ENCODE results near the gene BORCS5.
A peak's percentile ranks its signal among the peaks of the same experiment; 100 is the strongest.

The BORCS5 gene

DNA sequence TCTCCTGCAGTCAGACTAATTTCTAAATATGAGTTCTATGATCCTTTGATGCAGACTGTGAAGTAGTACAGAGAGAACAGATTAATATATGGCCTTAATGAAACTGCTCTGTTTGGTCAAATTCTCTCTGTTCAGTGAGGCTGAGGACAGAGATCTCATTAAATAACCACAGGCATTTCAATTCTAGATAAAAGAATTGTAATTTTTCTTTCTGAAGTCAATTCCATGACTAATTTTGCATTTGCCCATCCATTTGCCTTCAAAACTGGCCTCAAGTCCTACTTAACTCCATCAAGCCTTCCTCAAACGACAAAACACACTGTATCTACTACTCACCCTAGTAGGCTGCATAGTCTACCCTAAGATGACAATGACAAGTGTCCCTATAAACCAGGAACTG lies 138.7 kb downstream of the BORCS5 start:
- TF ChIP-seq ZBTB7A (IDR thresholded peaks at IDR 0.05; ENCODE audit: low read depth): no peak
- TF ChIP-seq FOXM1 (IDR thresholded peaks at IDR 0.05; ENCODE audit: borderline replicate concordance, low read depth): no peak
- no peak for TF ChIP-seq NFIC (IDR thresholded peaks at IDR 0.05)
- no peak for TF ChIP-seq TCF12 (IDR thresholded peaks at IDR 0.05; ENCODE audit: low read depth)
- TF ChIP-seq MAX (IDR thresholded peaks at IDR 0.05): no peak
- TF ChIP-seq YY1 (IDR thresholded peaks at IDR 0.05; ENCODE audit: low read depth): no peak
- no peak for TF ChIP-seq EGR1 (IDR thresholded peaks at IDR 0.05)
- no peak for TF ChIP-seq CREB1 (IDR thresholded peaks at IDR 0.05; ENCODE audit: low read depth)
- TF ChIP-seq TAF1 (IDR thresholded peaks at IDR 0.05; ENCODE audit: low read depth): no peak
- TF ChIP-seq CEBPB (IDR thresholded peaks at IDR 0.05): no peak
- no peak for TF ChIP-seq TEAD4 (IDR thresholded peaks at IDR 0.05)
- no peak for TF ChIP-seq REST (IDR thresholded peaks at IDR 0.05; ENCODE audit: low read depth)
- no peak for TF ChIP-seq USF1 (IDR thresholded peaks at IDR 0.05)
- no peak for TF ChIP-seq EP300 (IDR thresholded peaks at IDR 0.05; ENCODE audit: borderline replicate concordance)
- no peak for TF ChIP-seq RAD21 (IDR thresholded peaks at IDR 0.05; ENCODE audit: low read depth)

DNA sequence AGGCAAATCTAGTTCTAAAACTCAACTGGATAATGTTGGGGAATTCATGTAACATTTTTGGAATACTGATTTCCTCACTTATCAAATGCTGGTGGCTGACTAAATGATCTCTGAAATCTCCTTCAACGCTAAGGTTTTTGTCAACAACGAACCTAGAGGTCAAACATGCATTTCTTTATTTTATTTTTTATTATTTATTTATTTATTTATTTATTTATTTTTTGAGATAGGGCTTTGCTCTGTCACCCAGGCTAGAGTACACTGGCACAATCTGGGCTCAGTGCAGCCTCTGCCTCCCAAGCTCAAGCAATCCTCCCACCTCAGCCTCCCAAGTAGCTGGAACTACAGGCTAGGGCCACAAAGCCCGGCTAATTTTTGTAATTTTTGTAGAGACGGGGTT lies 141.3 kb downstream of the BORCS5 start:
- no peak for TF ChIP-seq CEBPB (IDR thresholded peaks at IDR 0.05)
- no peak for TF ChIP-seq TAF1 (IDR thresholded peaks at IDR 0.05; ENCODE audit: low read depth)
- TF ChIP-seq USF1 (IDR thresholded peaks at IDR 0.05): no peak
- TF ChIP-seq CREB1 (IDR thresholded peaks at IDR 0.05; ENCODE audit: low read depth): no peak
- TF ChIP-seq EP300 (IDR thresholded peaks at IDR 0.05; ENCODE audit: borderline replicate concordance): no peak
- TF ChIP-seq RAD21 (IDR thresholded peaks at IDR 0.05; ENCODE audit: low read depth): no peak
- no peak for TF ChIP-seq TEAD4 (IDR thresholded peaks at IDR 0.05)
- no peak for TF ChIP-seq FOXM1 (IDR thresholded peaks at IDR 0.05; ENCODE audit: borderline replicate concordance, low read depth)
- no peak for TF ChIP-seq EGR1 (IDR thresholded peaks at IDR 0.05)
- TF ChIP-seq ZBTB7A (IDR thresholded peaks at IDR 0.05; ENCODE audit: low read depth): no peak
- no peak for TF ChIP-seq MAX (IDR thresholded peaks at IDR 0.05)
- TF ChIP-seq NFIC (IDR thresholded peaks at IDR 0.05): no peak
- TF ChIP-seq YY1 (IDR thresholded peaks at IDR 0.05; ENCODE audit: low read depth): no peak
- no peak for TF ChIP-seq TCF12 (IDR thresholded peaks at IDR 0.05; ENCODE audit: low read depth)
- TF ChIP-seq REST (IDR thresholded peaks at IDR 0.05; ENCODE audit: low read depth): no peak

DNA sequence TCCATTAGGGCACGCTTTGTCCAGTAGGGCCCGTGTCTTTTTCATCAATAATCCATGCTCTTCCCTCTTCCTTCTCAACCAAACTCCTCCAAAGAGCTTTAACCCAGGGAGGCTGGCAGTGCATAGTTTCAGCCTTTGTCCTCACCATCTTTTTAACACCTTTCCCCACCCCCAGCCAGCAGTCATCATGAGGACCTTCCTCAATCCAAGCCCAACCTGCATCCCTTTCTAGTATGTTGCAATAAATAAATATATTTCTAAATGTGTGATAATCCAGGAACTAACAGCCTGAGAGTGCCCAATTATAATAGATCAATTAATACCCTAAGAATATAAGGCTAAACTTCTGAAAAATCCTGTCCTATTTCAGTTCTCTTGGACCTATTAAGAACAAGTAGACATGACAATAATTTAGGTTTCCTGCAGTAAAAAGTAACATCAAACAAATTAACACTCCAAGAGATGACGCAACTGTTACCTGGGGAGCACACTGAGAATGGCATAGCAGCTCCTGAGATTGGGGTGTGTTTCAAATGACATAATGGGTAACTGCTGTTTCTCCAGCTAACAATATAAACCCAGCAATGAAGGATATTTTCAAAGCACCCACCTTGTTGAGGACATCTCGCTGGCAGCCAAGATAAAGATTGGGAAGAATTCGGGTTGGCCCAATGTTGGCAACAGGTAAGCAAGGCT lies 143.2 kb downstream of the BORCS5 start:
- TF ChIP-seq CEBPB (IDR thresholded peaks at IDR 0.05): 0 out of 2 replicates have a peak, but pooled peaks have one; percentile 32
- no peak for TF ChIP-seq REST (IDR thresholded peaks at IDR 0.05; ENCODE audit: low read depth)
- no peak for TF ChIP-seq NFIC (IDR thresholded peaks at IDR 0.05)

GRCh38 chr12:12501121-12501520 lies 144.2 kb downstream of the BORCS5 start:
- no peak for TF ChIP-seq ZBTB7A (IDR thresholded peaks at IDR 0.05; ENCODE audit: low read depth)
- no peak for TF ChIP-seq TEAD4 (IDR thresholded peaks at IDR 0.05)
- no peak for TF ChIP-seq YY1 (IDR thresholded peaks at IDR 0.05; ENCODE audit: low read depth)
- TF ChIP-seq CREB1 (IDR thresholded peaks at IDR 0.05; ENCODE audit: low read depth): no peak
- no peak for TF ChIP-seq EGR1 (IDR thresholded peaks at IDR 0.05)
- TF ChIP-seq REST (IDR thresholded peaks at IDR 0.05; ENCODE audit: low read depth): no peak
